Testis (tissue), 3 donors: Measurements from ENCODE around the gene ERC2. TPM values are rescaled to one million over a fixed set of nuclear protein-coding genes. Genes with fewer than 3 reads are reported as not detected.

ENCODE experiments used
- DNase-seq: peaks from one replicate; pipeline ENCODE4 v3.0.0-alpha.2; 2019
- H3K27ac ChIP-seq, 2 donors: fragments of 200-600 bp; sonication (generic); one replicate each; pipeline ENCODE4 v1.5.1; 2019
- H3K27me3 ChIP-seq: fragments of 200-600 bp; sonication (generic); one replicate; pipeline ENCODE4 v1.5.1; 2019
- H3K36me3 ChIP-seq: fragments of 200-600 bp; sonication (generic); one replicate; pipeline ENCODE4 v1.5.1; 2017; ENCODE audit warnings: low read depth; ENCODE audit errors: missing control alignments
- H3K4me1 ChIP-seq: fragments of 200-600 bp; sonication (generic); one replicate; pipeline ENCODE4 v1.5.1; 2019
- H3K4me3 ChIP-seq, 2 donors: fragments of 200-600 bp; sonication (generic); one replicate each; pipeline ENCODE4 v1.5.1; 2017 to 2019
- H3K9me3 ChIP-seq: fragments of 200-600 bp; sonication (generic); one replicate; pipeline ENCODE4 v1.5.1; 2017
- CTCF ChIP-seq, 3 experiments: fragments of 450-650 bp in 2 of 3; fragments of 200-600 bp in 1 of 3; sonication (generic) in 1 of 3; IDR thresholded peaks; one replicate each; pipeline ENCODE4 v1.5.1; 2016 to 2019; ENCODE audit warnings: antibody characterized with exemption in 3 of 3, mild to moderate bottlenecking in 2 of 3, moderate library complexity in 1 of 3
- POLR2A ChIP-seq: fragments of 450-650 bp; IDR thresholded peaks from one replicate; pipeline ENCODE4 v1.6.1; 2017; ENCODE audit warnings: antibody characterized with exemption, mild to moderate bottlenecking, moderate library complexity
- WGBS, 2 donors: methylation state at CpG; one replicate each; pipeline ENCODE4 v1.1.5; 2018; 5-methylcytosine and 5-hydroxymethylcytosine counted together
- intact Hi-C: fragments of 100-400 bp; cut with DNase I; formaldehyde crosslinking; loops from one replicate; pipeline ENCODE4 v1.15.1; 2023; ENCODE audit warnings: low total_unique reads
- polyA plus RNA-seq: library from polyadenylated mRNA; stranded (reverse); fragments of 350-450 nt; fragmentation: Illumina TruSeq; extraction: RNeasy Lipid Tissue Mini Kit (QIAGEN cat#74804); gene quantifications from one replicate; pipeline ENCODE4 v1.2.3, GENCODE V29; 2014; ENCODE audit warnings: low read depth, low replicate concordance; ENCODE audit not compliant: insufficient read depth
- total RNA-seq, 2 donors: library from RNA; depleted of rRNA; stranded (reverse); fragments of >200 nt; gene quantifications; one replicate each; pipeline ENCODE4 v1.2.3, GENCODE V29; 2016

ERC2 gene
- total and polyA plus RNA-seq, 3 donors from 2014 or later = 1.9 to 6.1 (median 5.9) TPM

GRCh38 chr3:55805169-55805568 lies 663.1 kb downstream of the ERC2 start:
- Histone ChIP-seq H3K36me3 (no peaks in the 10 kb centered on the region), H3K27ac (no peak overlapping the region), H3K27me3 (no peaks in the 10 kb centered on the region), H3K9me3 (no peaks in the 10 kb centered on the region), H3K4me3 (no peak overlapping the region), H3K4me1 (no peaks in the 10 kb centered on the region)
- intact Hi-C loops = no loop called here
- TF ChIP-seq POLR2A (no peak), CTCF (IDR thresholded peaks at IDR 0.05) (no peak)
- no peak for DNase-seq
- WGBS, 2 donors = 81 to 98% methylated on average over 2 of the region's 2 CpGs

- no peak overlapping the region for H3K27ac ChIP-seq
- no peak for DNase-seq
- no peaks in the 10 kb centered on the region for H3K36me3 ChIP-seq
- H3K9me3 ChIP-seq = no peaks in the 10 kb centered on the region
- no peaks in the 10 kb centered on the region for H3K4me1 ChIP-seq
- intact Hi-C loops = no loop called here
- TF ChIP-seq CTCF (IDR thresholded peaks at IDR 0.05) = no peak
- TF ChIP-seq POLR2A = no peak
- whole genome bisulfite sequencing, 2 donors = 82 to 89% methylated on average over 7 of the region's 7 CpGs
- H3K27me3 ChIP-seq = no peaks in the 10 kb centered on the region
- no peak overlapping the region for H3K4me3 ChIP-seq
These were observed 663.8 kb downstream of the ERC2 start for GRCh38 chr3:55804170-55805095.

GRCh38 chr3:55802816-55803215 lies 665.5 kb downstream of the ERC2 start:
- no peaks in the 10 kb centered on the region for H3K27me3 ChIP-seq
- no peak for DNase-seq
- TF ChIP-seq POLR2A (no peak), CTCF (IDR thresholded peaks at IDR 0.05) (no peak)
- no peaks in the 10 kb centered on the region for H3K4me1 ChIP-seq
- WGBS, 2 donors = 85 to 91% methylated on average over 4 of the region's 4 CpGs
- H3K27ac ChIP-seq = no peak overlapping the region
- no peaks in the 10 kb centered on the region for H3K9me3 ChIP-seq
- intact Hi-C loops = no loop called here
- H3K36me3 ChIP-seq = no peaks in the 10 kb centered on the region
- H3K4me3 ChIP-seq = no peak overlapping the region

- 50 to 63% methylated on average over 2 of the region's 2 CpGs for WGBS, 2 donors
- no peaks in the 10 kb centered on the region for H3K4me1 ChIP-seq
- no peaks in the 10 kb centered on the region for H3K9me3 ChIP-seq
- intact Hi-C loops = no loop called here
- H3K27me3 ChIP-seq = no peaks in the 10 kb centered on the region
- no peaks in the 10 kb centered on the region for H3K36me3 ChIP-seq
- H3K27ac ChIP-seq = no peak overlapping the region
- TF ChIP-seq CTCF (IDR thresholded peaks at IDR 0.05) (no peak), POLR2A (no peak)
- H3K4me3 ChIP-seq = no peak overlapping the region
- DNase-seq = no peak
These were observed 666.6 kb downstream of the ERC2 start for GRCh38 chr3:55801676-55802075.

- no peak overlapping the region for H3K27ac ChIP-seq
- intact Hi-C loops = no loop called here
- DNase-seq = no peak
- H3K36me3 ChIP-seq = no peaks in the 10 kb centered on the region
- no peaks in the 10 kb centered on the region for H3K27me3 ChIP-seq
- H3K4me1 ChIP-seq = no peaks in the 10 kb centered on the region
- 84 to 86% methylated on average over 3 of the region's 3 CpGs for WGBS, 2 donors
- no peak for TF ChIP-seq CTCF (IDR thresholded peaks at IDR 0.05)
- TF ChIP-seq POLR2A = no peak
- H3K4me3 ChIP-seq = no peak overlapping the region
- no peaks in the 10 kb centered on the region for H3K9me3 ChIP-seq
These were observed 667.2 kb downstream of the ERC2 start for GRCh38 chr3:55801068-55801467.
